Activated B cell treated with CpG ODN at 0.5 μM for 24 hours (primary cell): Measurements from ENCODE around the gene MCAT. TPM values are rescaled to one million over a fixed set of nuclear protein-coding genes. Genes with fewer than 3 reads are reported as not detected.

Source experiments
- ATAC-seq: fragments of 200-7000 bp; cut with Tn5 transposase; one replicate; pipeline ENCODE4 v1.10.0; 2021; ENCODE audit warnings: low read depth, mild to moderate bottlenecking, moderate library complexity
- CTCF ChIA-PET: fragments of 350-600 bp; sonication (Branson Sonifier 250); formaldehyde crosslinking; loops from one replicate; lab custom pipeline; 2021; ENCODE audit warnings: antibody characterized with exemption; lab: Charles Lee
- POLR2A ChIA-PET: fragments of 350-600 bp; sonication (Branson Sonifier 250); formaldehyde crosslinking; loops from one replicate; lab custom pipeline; 2021; ENCODE audit warnings: antibody characterized with exemption; lab: Charles Lee
- DNase-seq: peaks from one replicate; pipeline ENCODE4 v3.0.0; 2022
- H3K27ac Mint-ChIP-seq: one replicate; pipeline ENCODE4 v1.8.0; 2020; ENCODE audit warnings: mixed read lengths
- H3K27me3 Mint-ChIP-seq: one replicate; pipeline ENCODE4 v1.8.0; 2021; ENCODE audit warnings: mixed read lengths
- H3K36me3 Mint-ChIP-seq: one replicate; pipeline ENCODE4 v1.8.0; 2021; ENCODE audit warnings: low read depth, mixed read lengths
- H3K4me1 Mint-ChIP-seq: one replicate; pipeline ENCODE4 v1.8.0; 2021; ENCODE audit warnings: mixed read lengths
- H3K4me3 Mint-ChIP-seq: one replicate; pipeline ENCODE4 v1.8.0; 2020; ENCODE audit warnings: mild to moderate bottlenecking, mixed read lengths
- H3K9me3 Mint-ChIP-seq: one replicate; pipeline ENCODE4 v1.8.0; 2020; ENCODE audit warnings: mixed read lengths
- CTCF ChIP-seq: fragments of 200-600 bp; IDR thresholded peaks from one replicate; pipeline ENCODE4 v1.8.0; 2022; ENCODE audit warnings: antibody characterized with exemption, mild to moderate bottlenecking
- intact Hi-C: fragments of 100-400 bp; cut with micrococcal nuclease; formaldehyde crosslinking; loops from one replicate; pipeline ENCODE4 v1.15.1; 2024
- total RNA-seq: library from RNA; stranded (reverse); gene quantifications from 2 replicates; pipeline ENCODE4 v1.2.3, GENCODE V29; 2022

MCAT gene
- total RNA-seq, 1 donor from 2014 or later, result 12.7 TPM

- DNase-seq, result no peak
- peaks cover 24% of the 10 kb centered on the region for H3K27me3 Mint-ChIP-seq
- peak overlapping the region; percentile 52 for H3K4me3 Mint-ChIP-seq
- intact Hi-C loops, result loop anchor here (10.0 kb wide), 2 partner anchors 343 to 453 kb away; no protein-coding TSS in a partner anchor
- H3K36me3 Mint-ChIP-seq, result no peaks in the 10 kb centered on the region
- no peak for TF ChIP-seq CTCF
- ChIA-PET POLR2A (no interaction called here), CTCF (no interaction called here)
- peaks cover 78% of the 10 kb centered on the region for H3K4me1 Mint-ChIP-seq
- H3K9me3 Mint-ChIP-seq, result no peaks in the 10 kb centered on the region
- H3K27ac Mint-ChIP-seq, result peak overlapping the region; percentile 41
- no peak for ATAC-seq
Observed at GRCh38 chr22:43118024-43118849, 25.0 kb downstream of the MCAT start.

- no peak for DNase-seq
- H3K4me3 Mint-ChIP-seq, result no peak overlapping the region
- ChIA-PET POLR2A (interaction anchor here (1.0 kb wide), 1 partner anchor 503 kb away, joined by 3 read pairs; the partner anchor contains the start of gene POLDIP3), CTCF (no interaction called here)
- no peak overlapping the region for H3K27ac Mint-ChIP-seq
- intact Hi-C loops, result loop anchor here (10.0 kb wide), 2 partner anchors 342 to 452 kb away; no protein-coding TSS in a partner anchor
- peaks cover 67% of the 10 kb centered on the region for H3K4me1 Mint-ChIP-seq
- peaks cover 29% of the 10 kb centered on the region for H3K27me3 Mint-ChIP-seq
- H3K9me3 Mint-ChIP-seq, result no peaks in the 10 kb centered on the region
- no peak for ATAC-seq
- no peak for TF ChIP-seq CTCF
- H3K36me3 Mint-ChIP-seq, result no peaks in the 10 kb centered on the region
Observed at GRCh38 chr22:43116932-43117331, 26.3 kb downstream of the MCAT start.

GRCh38 chr22:43114958-43115357, 28.2 kb downstream of the MCAT start:
- DNase-seq, result no peak
- H3K9me3 Mint-ChIP-seq, result no peaks in the 10 kb centered on the region
- H3K4me1 Mint-ChIP-seq, result peaks cover 56% of the 10 kb centered on the region
- POLR2A ChIA-PET, result interaction anchor here (1.6 kb wide), 1 partner anchor 73 kb away, joined by 3 read pairs; no protein-coding TSS in a partner anchor
- H3K27me3 Mint-ChIP-seq, result peaks cover 34% of the 10 kb centered on the region
- TF ChIP-seq CTCF, result no peak
- intact Hi-C loops, result loop anchor here (5.0 to 10.0 kb wide), 3 partner anchors 37 to 450 kb away; partner anchors contain the start of gene TSPO
- no peak for ATAC-seq
- H3K36me3 Mint-ChIP-seq, result no peaks in the 10 kb centered on the region
- no peak overlapping the region for H3K4me3 Mint-ChIP-seq
- H3K27ac Mint-ChIP-seq, result no peak overlapping the region
- CTCF ChIA-PET, result no interaction called here

GRCh38 chr22:43113526-43114251, 29.5 kb downstream of the MCAT start:
- Mint-ChIP-seq H3K36me3 (no peaks in the 10 kb centered on the region), H3K27ac (no peak overlapping the region), H3K4me1 (peaks cover 44% of the 10 kb centered on the region), H3K27me3 (peaks cover 34% of the 10 kb centered on the region), H3K9me3 (no peaks in the 10 kb centered on the region), H3K4me3 (no peak overlapping the region)
- ATAC-seq (no peak), DNase-seq (no peak)
- CTCF ChIA-PET, result no interaction called here
- intact Hi-C loops, result loop anchor here (5.0 to 10.0 kb wide), 3 partner anchors 39 to 449 kb away; partner anchors contain the start of gene TSPO
- no peak for TF ChIP-seq CTCF
- POLR2A ChIA-PET, result interaction anchor here (0.6 to 1.6 kb wide), 2 partner anchors 74 to 84 kb away, joined by 3 to 6 read pairs; no protein-coding TSS in a partner anchor
